Stimulated activated naive CD4-positive, alpha-beta T cell (primary cell): Measurements from ENCODE around the gene SH3GLB2.
"Not testable (repeated sequence)": the region's sequence is repeated elsewhere in the genome, so short reads cannot be mapped to it uniquely, and the experiment has no call there.

ENCODE experiments used
- DNase-seq, 6 experiments: peaks; one replicate each; lab custom pipeline; 2025; lab: John Stamatoyannopoulos, UW

Gene SH3GLB2

GRCh38 chr9:129022037-129022436 lies 6.1 kb downstream of the SH3GLB2 start:
- DNase-seq, result no peak

DNA sequence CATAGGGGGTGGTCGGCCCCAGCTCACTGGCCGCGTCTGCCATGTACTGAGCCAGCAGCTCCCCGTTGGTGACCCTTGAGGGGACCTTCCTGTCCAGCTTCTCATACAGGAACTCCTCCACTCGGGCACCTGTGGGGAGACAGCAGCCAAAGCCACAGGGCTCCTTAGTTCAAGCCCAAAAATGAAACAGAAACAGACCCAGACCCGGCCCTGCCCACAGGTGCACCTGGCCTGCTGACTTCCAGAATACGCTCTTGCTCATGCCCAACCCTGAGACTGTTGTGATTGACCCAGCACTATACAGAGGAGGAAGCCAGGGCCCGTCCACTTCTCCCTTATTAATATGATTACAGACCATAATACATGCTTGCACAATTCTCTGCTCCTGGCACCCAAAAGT lies 7.0 kb downstream of the SH3GLB2 start:
- no peak for DNase-seq

GRCh38 chr9:129014608-129015007 lies 13.5 kb downstream of the SH3GLB2 start:
- DNase-seq, result no peak

- DNase-seq, result no peak
These were observed 14.0 kb downstream of the SH3GLB2 start for GRCh38 chr9:129014124-129014523.

- no peak for DNase-seq
These were observed 14.5 kb downstream of the SH3GLB2 start for GRCh38 chr9:129013674-129014073.

DNA sequence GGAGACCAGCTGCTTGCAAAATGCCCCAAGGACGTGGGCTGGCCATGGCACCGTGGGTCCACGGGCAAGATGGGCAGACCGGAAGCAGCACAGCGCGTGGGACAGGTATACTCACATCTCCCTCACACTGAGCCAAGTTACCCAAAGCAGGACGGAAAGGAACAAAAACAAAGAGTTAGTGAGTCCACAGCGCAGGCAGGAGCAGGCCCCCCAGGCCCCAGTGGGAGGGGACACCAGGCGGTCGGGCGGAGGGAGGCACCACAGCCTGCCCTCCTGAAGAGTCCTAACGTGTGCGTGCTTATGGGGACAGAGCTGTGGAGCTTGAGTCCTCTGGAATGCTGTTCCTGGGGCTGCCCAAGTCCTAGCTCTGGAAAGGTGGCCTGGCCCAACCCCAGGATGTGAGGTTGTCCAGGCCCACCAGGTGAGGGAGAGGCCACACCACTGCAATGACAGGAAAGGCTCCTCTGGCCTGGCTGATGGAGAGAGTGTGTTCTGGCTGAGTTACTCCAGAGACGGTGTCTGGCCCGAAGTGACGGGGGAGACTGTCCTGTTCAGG lies 15.2 kb downstream of the SH3GLB2 start:
- DNase-seq, result no peak

- no peak for DNase-seq
These were observed 15.8 kb downstream of the SH3GLB2 start for GRCh38 chr9:129012343-129012742.

- DNase-seq, result no peak
These were observed 16.4 kb downstream of the SH3GLB2 start for GRCh38 chr9:129011761-129012181.

- DNase-seq, result no peak
These were observed 17.0 kb downstream of the SH3GLB2 start for GRCh38 chr9:129011170-129011569.

GRCh38 chr9:129010267-129010975 lies 17.7 kb downstream of the SH3GLB2 start:
- DNase-seq, result no peak

DNA sequence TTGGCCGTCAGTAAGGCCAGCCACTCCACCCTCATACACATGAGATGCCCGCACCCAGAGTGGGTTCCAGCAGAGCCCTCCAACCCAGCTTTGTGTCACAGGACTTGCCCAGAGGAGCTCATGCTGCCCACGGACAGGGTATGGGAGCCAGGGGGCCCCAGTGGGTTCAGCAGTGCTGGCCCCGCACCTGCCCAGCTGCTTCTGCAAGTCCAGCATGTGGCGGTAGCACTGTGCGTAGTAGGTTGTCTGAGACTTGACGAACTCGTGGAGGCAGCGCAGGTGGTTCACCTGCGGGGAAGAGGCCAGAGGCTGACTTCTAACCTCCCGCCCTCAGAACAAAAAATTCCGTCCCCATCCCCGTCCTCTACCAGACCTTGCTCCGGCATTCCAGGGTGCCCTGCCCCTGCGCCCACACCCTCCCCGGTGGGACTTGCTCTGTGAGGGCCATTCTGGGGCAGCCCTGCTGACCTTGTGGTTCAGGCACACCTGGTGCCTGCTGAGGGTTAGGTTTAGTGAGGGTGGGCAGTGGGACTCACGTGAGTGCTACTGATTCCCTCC lies 18.5 kb downstream of the SH3GLB2 start:
- DNase-seq, result no peak

DNA sequence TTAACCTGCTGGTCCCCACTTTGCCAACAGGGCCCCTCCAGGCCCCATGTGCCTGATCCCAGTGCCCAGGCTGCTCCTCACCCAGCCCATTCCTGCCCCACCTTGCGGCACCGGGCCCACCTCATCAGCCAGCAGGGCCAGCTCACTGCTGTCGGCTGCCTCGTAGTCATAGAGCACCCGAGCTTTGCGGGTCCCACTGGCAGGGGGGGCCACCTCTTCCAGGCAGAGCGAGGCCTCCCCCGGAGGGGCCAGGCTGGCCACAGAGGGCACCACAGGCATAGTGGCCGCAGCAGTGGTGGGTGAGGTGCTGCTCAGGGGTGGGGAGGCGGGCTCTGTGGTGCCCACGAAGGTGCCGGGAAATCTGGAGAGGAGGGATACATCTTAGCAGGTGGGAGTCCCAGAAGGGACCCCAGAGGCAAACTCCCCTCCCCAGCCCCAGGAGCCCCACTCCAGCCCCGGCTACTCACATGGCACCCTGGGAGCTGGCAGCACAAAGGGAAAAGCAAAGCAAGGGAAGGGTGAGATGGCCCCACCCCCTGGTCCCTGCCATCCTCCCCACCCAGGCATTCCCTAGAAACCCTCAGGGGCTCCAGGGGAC lies 19.0 kb downstream of the SH3GLB2 start:
- no peak for DNase-seq

- no peak for DNase-seq
These were observed 19.6 kb downstream of the SH3GLB2 start for GRCh38 chr9:129008469-129008965.

DNA sequence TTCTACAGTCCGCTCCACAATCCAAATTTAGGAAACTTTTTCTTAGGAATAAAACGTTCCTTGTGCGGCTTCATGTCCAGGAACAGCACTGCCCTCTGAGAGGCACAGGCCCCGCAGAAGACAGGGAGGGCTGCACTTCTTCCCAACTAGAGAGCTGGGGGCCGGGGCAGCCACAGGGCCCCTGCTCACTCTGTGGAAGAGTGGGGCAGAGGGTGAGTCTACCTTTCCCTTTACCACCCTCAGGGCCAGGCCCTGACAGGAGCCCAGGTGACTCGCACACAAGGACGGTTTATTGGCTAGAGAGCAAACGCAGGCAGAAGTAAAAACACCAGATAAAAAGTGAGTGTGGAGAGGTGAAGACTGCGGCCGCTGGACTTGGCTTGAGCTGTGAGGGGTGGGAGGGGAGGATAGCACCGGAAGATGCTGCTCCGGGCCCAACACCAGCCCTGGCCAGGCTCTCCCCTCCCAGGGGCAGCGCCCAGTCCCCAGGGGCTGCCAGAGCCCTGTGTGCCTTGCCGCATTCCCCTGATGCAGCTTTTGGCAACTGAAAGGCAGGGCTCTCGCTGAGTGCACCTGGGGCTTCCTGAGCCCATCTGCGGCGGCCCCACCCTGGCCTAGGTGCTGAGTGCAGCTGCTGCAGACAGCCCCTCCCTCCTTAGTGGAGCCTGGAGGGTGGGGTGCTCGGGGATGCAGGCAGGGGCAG lies 20.2 kb downstream of the SH3GLB2 start:
- no peak for DNase-seq

GRCh38 chr9:129007035-129007765 lies 20.9 kb downstream of the SH3GLB2 start:
- DNase-seq, result no peak

DNA sequence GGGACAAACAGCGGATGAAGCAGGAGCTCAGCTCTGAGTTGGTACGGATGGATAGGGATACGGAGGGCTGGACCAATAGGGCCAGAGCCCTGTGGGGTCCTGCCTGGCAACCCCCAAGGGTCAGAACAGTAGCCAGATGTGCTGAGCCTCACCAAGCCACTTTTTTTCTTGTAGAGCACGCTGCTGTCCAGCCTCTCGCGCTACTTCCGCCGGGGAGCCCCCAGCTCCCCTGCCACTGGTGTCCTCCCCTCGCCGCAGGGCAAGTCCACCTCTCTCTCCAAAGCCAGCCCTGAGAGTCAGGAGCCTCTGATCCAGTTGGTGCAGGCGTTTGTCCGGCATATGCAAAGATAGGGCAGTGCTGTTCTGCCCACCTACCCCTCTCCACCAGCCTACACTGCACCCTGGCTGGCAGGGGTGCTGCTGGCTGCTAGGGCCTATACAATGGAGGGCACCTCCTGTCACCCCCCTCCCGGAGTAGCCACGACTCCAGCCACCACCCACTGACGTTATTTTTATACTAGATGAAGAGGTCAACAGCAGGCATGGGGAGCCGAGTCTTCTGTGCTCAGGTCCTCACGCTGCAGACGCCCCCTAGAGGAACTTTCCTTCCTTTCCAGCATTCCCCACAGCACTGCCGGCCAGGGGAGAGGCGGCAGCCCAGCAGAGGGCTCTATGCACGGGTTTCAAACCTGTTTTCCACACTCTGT lies 21.6 kb downstream of the SH3GLB2 start:
- peak in 3 of 6 experiments; percentile 17 to 55 (median 37) for DNase-seq

- no peak for DNase-seq
These were observed 22.7 kb downstream of the SH3GLB2 start for GRCh38 chr9:129005336-129005997.

DNA sequence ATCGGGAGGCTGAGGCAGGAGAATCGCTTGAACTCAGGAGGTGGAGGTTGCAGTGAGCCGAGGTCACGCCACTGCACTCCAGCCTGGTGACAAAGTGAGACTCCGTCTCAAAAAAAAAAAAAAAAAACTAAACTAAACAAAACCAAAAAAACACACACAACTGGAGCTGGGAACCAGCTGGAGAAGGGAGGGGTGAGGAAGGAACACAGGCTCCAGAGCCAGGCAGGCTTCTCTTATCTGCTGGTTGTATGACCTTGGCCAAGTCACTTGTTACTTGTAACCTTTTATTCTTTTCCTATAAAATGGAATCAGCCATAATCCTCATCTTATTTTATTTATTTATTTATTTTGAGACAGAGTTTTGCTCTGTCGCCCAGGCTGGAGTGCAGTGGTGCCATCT lies 24.0 kb downstream of the SH3GLB2 start:
- not testable (repeated sequence) for DNase-seq

- no peak for DNase-seq
These were observed 25.1 kb downstream of the SH3GLB2 start for GRCh38 chr9:129002992-129003391.

GRCh38 chr9:129001504-129002325 lies 26.4 kb downstream of the SH3GLB2 start:
- no peak for DNase-seq
